NCI-H446 (cell line): Measurements from ENCODE around the gene SSH2.
"Not testable (repeated sequence)": the region's sequence is repeated elsewhere in the genome, so short reads cannot be mapped to it uniquely, and the experiment has no call there.

ENCODE experiments used
- DNase-seq, 2 experiments: peaks; one replicate each; lab custom pipeline; 2025; lab: John Stamatoyannopoulos, UW

SSH2 gene

DNA sequence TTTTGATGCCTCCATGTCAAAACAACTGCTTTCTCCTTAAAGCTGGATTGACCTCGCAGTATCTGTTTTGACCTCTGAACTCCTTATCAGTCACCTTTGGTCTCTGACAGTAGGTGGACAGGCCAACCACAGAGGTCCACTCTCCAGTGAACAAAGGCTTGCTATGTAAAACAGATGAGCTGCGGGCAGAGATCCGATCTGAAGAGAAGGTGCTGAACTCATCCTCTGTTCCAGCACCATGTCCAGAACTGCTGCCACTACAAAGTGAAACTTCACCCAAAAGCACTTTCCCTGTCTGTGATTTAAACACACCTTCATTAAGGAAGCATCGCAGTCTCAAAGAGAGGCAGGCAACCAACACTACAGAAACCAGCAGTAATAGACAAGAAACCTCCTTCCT, 190.0 kb downstream of the SSH2 start:
- DNase-seq: no peak

DNA sequence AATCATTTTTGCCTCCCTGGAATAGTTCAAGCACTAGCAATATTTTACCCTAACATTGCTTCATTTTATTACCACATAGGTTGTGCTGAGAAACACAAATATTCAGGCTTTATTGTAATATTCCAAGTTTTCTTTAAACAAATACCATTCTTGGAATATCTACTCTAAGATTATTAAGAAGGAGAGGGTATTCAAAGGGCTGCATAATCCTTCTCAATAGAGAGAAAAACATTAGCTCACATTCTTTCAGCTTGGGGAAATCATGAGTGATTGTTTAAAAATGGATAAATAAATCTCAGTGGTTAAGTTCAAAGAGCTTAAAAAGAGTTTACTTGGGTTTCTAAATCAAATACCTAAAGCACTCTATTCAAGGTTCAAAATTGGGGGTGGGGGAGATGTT, 195.4 kb downstream of the SSH2 start:
- no peak for DNase-seq

DNA sequence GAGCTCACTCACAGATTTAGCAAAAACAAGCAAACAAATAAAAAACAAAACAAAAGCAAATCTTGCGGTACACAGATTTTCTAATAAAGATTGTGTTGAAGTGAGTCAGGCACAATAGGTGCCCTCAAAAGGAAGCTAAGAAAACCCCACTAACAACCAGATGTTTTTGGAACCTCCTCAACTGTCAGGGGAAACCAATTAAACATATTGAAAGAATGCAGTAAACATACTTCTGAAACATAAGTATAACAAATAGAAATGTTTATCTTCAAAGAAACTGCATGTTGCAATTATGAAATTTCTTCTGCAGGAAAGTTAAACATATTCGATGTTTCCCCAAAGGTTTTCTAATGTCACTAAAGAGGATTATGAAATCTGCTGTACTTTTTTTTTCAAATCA, 196.9 kb downstream of the SSH2 start:
- DNase-seq: no peak

DNA sequence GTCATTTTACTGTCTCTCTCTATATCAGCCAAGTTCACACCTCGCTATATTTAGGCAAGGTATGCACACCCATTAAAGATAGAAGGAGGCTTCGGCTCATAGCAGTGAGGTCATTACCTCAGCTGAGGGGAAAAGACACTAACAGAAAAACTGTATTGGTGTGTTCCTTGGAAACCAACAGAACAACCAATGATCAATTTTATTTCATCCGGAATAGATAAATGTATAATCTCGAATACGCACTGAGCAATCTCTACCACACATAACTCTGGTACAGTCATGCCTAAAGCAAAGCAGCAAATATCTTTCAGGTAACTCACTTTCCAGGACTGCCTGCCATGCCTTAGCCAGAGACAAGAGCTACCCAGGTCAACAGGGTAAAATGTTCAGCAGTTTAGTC, 197.4 kb downstream of the SSH2 start:
- DNase-seq: no peak

DNA sequence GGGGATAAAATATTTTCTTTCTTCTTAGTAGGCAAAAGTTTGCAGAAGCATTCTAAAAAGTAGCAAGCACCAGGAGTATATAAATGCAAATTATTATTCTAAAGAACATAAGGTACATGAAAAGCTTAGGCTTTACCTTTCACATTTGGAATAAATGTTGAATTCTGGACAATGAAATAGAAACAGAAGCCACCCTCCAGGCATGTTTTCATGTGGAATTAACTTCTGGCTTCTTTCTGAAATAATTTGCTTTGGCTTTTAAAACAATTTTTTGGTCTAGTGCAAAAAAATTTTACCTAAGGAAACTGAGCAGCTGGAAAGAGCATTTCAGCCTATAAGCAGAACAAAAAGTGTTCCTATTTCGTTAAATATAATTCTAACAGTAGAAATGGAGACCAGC, 197.8 kb downstream of the SSH2 start:
- no peak for DNase-seq

DNA sequence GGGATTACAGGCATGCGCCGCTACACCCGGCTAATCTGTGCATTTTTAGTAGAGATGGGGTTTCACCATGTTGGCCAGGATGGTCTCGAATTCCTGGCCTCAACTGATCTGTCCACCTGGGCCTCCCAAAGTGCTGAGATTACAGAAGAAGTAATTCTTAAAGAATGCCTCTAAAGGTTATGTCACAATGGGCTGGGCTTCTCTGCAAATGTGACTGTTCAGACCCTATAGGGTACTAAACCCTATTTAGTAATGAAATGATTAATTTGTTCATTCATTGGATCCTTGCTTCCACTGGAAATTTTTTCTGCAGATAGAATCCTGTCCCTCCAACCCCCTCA, 198.5 kb downstream of the SSH2 start:
- DNase-seq: no peak

DNA sequence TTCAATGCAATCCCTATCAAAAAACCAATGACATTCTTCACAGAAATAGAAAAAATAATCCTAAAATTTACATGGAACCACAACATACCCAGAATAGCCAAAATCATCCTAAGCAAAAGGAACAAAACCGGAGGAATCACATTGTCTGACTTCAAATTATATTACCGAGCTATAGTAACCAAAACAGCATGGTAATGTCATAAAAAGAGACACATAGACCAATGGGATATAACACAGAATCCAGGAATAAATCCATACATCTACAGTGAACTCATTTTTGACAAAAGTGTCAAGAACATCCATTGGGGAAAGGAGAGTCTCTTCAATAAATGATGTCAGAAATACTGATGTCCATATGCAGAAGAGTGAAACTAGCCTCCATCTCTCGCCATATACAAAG, 201.5 kb downstream of the SSH2 start:
- no peak for DNase-seq

DNA sequence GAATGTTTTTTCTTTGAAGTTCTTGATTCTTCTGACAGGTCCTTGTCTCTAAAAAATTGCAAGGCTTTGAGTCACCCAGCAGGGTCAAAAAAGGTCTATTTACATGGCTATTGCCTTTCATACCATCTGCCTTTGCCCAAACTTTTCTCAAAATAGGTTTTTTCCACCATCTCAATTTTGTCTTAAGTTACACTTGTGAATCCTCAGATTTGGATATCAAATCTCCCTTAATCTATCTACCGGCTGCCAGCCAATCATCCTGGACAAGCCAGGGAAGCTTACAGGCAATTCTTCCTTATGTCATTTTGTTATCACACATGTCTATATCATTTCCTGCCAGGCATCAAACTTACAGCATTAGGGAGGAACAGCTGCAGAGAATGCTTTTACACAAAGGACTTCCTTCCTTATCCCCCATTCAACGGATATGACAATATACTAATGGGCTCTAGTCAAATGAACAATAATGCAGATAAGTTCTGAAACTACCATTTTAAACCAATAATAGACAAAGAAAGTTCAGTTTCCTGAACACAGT, 203.2 kb downstream of the SSH2 start:
- DNase-seq: no peak

DNA sequence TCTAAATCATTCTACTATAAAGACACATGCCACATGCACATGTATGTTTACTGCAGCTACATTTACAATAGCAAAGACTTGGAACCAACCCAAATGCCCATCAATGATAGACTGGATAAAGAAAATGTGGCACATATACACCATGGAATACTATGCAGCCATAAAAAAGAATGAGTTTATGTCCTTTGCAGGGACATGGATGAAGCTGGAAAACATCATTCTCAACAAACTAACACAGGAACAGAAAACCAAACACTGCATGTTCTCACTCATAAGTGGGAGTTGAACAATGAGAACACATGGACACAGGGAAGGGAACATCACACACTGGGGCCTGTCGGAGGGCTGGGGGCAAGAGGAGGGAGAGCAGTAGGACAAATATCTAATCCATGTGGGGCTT, 204.6 kb downstream of the SSH2 start:
- not testable (repeated sequence) for DNase-seq

DNA sequence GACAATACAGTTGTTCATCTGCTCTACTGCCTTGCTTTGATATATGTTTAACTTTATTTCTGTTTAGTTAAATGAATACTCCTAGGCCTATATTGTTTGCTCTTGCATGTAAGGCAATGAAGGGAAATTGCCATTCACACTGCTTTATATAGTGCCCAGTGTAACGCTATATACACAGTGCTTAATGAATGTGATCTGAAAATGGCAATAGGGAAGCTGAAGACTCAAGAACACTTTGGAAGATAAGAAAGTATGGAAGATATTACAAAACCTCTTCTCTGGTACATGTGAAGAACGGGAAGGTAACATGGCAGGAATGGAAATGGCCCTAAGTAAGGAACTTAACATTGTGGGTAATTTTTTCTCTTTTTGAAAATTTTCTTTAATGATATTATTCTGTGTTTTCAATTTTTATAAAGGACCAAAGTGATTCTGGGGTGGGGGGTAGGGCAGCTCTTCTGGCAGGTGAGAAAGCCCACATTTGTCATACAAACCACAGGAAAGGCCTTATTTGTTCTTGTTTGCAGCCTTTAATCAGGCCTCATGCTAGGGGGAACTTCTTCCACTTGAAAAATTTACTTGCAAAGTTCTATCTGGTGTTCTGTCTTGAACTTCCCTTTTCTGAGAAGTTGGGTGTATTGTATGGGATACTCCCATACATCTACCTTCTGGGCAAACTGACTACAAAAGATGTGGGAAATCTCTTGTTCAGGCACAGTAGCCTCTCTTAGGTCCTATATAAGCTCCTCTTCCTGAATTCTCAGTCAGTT, 206.6 kb downstream of the SSH2 start:
- DNase-seq: no peak

DNA sequence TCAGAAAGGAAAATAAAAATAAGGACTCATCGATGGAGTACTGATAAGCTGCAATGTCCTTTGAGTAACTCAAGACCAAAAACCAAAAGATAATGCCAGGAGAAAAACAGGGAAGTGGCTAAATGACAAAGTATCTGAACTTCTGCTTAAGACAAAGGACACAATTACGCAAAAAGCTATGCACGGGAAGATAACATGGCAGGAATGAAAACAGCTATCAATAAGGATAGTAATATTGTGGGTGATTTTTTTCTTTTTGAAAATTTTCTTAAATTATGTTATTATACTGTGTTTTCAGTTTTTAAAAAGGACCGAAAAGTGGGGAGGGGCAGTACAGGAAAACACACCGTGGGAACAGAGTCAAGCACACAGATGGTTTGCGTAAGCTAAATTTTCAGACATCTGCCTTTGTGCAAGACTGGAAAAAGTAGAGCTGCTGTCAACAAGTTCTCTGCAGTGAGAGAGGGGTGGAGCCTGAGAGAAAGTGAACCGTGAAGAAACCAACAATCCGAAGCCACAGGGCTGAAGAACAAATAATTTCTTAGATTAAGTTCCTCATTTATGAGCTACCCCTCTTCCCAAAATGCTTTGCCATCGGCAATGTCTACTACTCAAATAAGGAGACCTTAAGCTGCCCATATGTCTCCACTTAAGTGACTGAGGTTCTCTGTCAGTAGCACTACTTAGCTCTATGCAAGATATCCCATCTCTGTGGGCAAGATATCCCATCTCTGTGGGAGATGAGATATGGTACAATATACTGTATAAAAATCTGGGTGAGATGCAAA, 207.4 kb downstream of the SSH2 start:
- no peak for DNase-seq

DNA sequence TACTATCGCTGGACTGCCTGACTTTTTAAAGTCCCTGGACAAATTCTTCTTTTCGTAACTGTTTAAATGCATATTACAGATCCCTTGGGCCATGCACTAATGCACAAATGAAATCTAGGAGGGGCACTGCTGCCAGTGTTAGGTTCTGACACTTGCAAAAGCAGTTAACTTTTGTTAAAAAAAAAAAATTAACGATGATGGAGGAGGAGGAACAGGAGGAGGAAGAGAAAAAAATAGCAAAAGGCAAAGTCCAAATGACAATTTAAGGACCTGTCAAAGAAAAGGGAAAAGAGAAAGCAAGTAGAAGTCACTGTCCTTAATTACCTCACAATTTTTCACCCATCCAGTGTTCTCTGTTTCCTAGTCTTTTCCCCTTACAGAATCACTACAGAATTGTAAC, 209.5 kb downstream of the SSH2 start:
- DNase-seq: no peak

DNA sequence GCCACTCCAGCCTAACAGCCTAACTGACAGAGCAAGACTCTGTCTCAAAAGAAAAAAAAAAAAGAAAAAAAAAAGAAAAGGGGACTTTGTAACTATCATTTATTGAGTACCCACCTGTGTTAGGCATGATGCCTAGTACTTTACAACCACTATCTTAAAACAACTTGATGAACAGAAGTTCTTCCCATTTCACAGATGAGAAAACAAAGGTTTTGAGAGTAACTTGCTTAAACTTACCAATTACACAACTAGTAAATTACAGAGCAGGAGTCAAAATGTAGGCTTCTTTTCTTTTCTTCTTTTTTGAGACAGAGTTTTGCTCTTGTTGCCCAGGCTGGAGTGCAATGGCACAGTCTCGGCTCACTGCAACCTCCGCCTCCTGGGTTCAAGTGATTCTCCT, 210.6 kb downstream of the SSH2 start:
- no peak for DNase-seq

DNA sequence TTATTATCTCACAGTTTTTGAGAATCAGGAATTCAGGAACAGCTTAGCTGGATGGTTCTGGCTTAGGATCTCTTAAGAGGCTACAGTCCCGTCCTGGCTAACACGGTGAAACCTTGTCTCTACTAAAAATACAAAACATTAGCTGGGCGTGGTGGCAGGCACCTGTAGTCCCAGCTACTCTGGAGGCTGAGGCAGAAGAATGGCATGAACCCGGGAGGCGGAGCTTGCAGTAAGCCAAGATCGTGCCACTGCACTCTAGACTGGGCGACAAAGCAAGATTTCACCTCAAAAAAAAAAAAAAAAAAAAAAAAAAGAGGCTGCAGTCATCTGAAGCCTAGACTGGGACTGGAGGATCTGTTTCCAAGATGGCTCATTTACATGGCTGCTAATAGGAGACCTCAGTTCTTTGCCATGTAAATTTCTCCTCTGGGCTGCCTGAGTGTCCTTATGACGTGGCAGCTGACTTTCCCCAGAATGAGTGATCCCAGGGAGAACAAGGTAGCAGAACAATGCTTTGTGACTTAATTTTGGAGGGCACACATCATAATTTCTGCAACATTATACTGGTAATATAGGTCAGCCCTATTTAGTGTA, 211.5 kb downstream of the SSH2 start:
- DNase-seq: no peak

DNA sequence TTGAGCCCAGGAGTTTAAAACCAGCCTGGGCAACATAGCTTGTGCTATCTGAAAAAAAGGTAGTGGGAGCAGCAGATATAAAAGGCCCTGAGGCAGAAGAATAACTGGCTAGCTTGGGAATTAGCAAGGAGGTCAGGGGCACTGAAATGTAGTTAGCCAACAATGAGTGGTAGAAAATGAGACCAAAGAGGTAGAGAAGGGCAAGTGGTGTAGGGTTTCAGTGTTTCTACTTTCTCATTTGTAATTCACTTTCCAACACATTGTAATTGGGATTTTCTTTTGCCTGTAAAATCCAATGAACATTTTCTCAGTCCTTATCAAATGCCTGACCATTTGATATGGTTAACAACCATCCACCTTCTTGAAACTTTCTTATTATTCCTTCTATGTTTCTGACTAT, 212.2 kb downstream of the SSH2 start:
- DNase-seq: no peak

DNA sequence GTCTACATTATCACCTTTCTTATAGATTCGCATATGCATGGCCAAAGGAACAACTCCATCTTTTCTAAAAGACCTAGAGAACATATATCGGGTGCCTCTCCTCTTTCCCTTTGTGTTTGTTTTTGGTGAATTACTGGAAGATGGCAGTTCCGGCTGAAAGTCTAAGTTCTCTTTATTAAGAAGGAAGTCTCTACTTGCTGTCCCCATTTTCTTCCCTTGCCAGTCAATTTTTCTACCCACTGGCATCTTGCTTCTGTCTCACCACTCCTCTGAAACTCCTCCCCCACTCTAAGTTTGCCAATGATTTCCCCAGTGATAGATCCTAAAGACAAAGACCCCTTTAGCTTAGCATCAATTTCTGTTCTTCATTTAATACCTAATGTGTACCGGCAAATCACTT, 213.5 kb downstream of the SSH2 start:
- DNase-seq: no peak

DNA sequence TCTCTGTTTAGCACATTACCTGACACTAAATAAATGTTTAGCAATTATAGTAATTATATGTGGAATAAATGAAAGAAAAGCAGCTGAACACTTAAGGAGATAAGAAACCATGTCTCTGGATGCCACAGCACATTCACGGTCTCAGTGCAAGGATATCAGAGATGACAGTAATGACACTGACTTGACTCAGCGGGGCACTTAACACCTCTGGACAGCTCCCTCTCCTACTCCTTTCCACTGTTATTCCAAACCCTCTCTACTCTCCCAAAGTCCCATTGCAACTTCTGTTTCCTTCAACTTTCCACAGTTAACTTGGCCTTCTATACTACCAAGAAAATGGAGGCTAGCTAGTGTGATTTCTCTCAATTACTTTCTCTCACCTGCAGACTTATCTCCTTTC, 214.3 kb downstream of the SSH2 start:
- no peak for DNase-seq

DNA sequence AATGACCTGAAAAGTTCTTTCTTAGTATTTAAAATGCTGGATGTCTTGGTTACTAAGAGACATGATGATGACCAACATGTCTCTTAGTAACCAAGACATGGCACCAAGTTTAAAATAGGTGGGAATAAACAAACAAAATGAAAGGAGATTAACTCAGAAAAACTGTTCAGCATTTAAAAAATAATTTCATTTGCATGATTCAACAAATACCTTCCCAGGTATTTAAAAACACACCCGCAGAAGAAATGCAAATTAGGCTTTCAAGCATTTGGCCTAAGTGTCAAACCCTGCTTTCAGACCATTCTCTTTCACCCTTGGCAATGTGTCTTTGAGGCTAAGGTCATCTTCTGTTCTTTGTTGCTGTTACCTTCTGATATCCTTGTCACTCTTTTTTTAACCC, 215.9 kb downstream of the SSH2 start:
- no peak for DNase-seq

DNA sequence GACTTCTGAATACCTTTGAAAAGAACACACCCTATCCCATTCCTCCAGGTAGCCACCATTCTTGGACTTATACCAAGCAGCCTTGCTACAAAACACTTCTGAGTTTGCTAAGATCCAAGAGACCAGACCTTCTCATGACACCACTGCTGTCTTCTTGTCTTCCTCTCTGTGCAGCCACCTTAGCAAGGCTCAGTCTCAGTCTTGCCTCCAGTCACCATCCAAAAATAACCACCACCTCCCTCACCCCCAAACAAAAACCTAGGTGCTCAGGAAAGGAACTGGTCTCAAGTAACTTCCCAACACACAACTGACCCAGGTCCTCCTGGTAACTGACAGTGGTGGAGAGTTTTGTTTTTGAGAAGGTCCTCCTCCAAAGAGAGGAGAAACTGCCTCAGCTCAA, 216.4 kb downstream of the SSH2 start:
- DNase-seq: no peak

DNA sequence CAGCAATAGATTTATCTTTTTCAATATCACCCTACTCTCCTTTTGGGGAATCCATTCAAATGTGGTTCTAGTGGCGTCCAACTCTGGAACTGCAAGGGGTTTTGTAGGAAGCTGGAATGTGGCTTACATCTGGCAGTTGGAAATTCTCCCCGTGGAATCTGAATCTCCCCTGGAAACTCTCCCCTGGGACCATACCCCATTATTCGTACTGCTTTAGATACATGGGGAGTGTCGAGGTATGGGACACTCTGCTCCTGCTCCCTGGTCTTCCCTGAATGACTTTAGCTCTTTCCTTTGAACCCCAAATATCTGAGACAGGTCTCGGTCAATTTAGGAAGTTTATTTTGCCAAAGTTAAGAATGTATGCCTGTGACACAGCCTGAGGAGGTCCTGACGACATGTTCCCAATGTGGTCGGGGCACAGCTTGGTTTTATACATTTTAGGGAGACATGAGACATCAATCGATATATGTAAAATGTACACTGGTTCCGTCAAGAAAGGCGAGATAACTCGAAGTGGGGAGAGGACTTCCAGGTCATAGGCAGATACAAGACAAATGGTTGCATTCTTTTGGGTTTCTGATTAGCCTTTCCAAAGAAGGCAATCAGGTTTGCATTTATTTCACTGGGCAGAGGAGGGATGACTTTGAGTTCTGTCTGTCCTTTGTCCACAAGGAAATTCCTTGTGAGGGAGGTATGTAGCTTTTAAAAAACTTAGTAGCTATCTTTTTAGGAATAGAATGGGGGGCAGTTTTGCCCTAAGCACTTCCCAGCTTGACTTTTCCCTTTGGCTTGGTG, 218.2 kb downstream of the SSH2 start:
- DNase-seq: no peak

DNA sequence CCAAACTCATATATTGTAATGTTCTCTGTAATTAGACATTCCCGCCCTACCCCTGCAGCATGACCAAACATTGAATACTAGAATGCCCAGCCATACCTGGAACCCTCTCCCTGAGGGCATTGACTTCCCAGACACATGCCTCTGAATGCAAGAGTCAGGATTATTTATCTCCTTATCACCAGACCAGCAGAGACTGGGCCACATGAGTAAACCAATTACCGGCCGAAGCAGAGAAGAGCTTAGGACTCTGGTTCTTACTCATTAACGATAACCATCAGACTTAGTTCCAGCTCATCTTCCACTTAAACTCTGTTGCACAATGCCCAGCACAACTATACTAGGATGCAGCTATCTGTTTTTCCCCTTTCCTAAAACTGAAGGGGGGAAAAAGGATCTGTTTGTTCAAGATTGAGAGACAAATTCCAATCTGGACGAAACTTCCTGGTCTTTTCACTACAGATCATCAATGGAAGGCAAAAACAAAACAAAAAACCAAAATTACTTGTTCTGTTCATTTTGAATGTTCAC, 219.1 kb downstream of the SSH2 start:
- DNase-seq: no peak

DNA sequence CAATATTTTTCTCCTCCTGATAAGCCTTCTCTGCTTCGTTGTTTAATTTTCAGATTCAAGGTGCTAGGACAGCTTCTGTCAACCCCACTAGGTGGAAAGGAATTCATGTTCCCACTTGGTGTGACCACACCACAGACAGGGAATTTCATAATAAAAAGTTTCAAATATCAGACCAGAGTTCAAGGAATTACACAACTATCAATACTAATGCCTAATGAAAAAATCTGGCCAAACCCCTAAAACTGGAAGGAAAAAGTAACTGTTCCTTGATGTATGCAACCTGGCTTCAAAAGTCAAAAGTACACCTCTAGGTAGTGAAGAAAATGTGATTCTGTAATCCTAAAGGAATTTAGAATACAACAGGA, 219.5 kb downstream of the SSH2 start:
- no peak for DNase-seq
